Measurements from ENCODE around the gene TTC13.

DNA sequence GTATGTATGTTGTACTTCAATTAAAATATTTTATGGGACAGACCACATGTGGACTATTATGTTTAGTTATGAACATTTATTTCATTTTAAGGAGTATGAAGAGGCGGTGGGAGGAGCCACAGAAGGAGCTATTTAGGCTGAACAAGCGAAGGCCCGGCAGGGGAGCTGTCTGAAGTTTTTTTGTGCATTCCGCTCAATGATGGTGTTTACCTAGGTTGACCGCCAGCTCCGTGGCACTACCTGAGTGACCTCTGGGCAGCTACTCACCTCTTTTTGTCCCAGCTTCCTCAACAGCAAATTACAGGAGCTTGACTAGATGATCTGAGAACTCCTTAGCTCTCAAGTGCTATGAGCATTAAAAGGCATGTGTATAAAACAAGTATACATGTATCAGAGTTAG is 77.7 kb downstream of the TTC13 start:
- TF ChIP-seq, protein P1, sequence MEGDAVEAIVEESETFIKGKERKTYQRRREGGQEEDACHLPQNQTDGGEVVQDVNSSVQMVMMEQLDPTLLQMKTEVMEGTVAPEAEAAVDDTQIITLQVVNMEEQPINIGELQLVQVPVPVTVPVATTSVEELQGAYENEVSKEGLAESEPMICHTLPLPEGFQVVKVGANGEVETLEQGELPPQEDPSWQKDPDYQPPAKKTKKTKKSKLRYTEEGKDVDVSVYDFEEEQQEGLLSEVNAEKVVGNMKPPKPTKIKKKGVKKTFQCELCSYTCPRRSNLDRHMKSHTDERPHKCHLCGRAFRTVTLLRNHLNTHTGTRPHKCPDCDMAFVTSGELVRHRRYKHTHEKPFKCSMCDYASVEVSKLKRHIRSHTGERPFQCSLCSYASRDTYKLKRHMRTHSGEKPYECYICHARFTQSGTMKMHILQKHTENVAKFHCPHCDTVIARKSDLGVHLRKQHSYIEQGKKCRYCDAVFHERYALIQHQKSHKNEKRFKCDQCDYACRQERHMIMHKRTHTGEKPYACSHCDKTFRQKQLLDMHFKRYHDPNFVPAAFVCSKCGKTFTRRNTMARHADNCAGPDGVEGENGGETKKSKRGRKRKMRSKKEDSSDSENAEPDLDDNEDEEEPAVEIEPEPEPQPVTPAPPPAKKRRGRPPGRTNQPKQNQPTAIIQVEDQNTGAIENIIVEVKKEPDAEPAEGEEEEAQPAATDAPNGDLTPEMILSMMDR (IDR thresholded peaks at IDR 0.05 in 4 of 5, conservative IDR thresholded peaks at IDR 0.05 in 1 of 5), result no peak
- no peak for TF ChIP-seq POLR2A (IDR thresholded peaks at IDR 0.05)
